Stomach smooth muscle (tissue), 2 donors: ENCODE measurements around the gene CHN1.

Experiments used
- H3K27ac ChIP-seq: one replicate; pipeline ENCODE4 v1.7.0; 2013; ENCODE audit warnings: mild to moderate bottlenecking, low read length, inconsistent platforms
- H3K27me3 ChIP-seq, 2 donors: one replicate each; pipeline ENCODE4 v1.7.0; 2013; ENCODE audit warnings: low read length in 2 of 2; ENCODE audit not compliant: insufficient read depth in 2 of 2, control insufficient read depth in 1 of 2
- H3K36me3 ChIP-seq, 2 donors: one replicate each; pipeline ENCODE4 v1.7.0; 2013; ENCODE audit warnings: low read length in 2 of 2; ENCODE audit not compliant: control insufficient read depth in 2 of 2, insufficient read depth in 2 of 2
- H3K4me1 ChIP-seq: one replicate; pipeline ENCODE4 v1.7.0; 2013; ENCODE audit warnings: low read length; ENCODE audit not compliant: control insufficient read depth, insufficient read depth
- H3K4me3 ChIP-seq, 2 donors: one replicate each; pipeline ENCODE4 v1.7.0; 2013; ENCODE audit warnings: low read length in 2 of 2
- H3K9ac ChIP-seq, 2 donors: one replicate each; pipeline ENCODE4 v1.7.0; 2013; ENCODE audit warnings: low read length in 2 of 2, mild to moderate bottlenecking in 1 of 2
- H3K9me3 ChIP-seq, 2 donors: one replicate each; pipeline ENCODE4 v1.7.0; 2013; ENCODE audit warnings: low read length in 2 of 2; ENCODE audit not compliant: control insufficient read depth in 2 of 2
- donor health status: healthy.
- donor health status: Pancreatic carcinoma.

Gene CHN1

DNA sequence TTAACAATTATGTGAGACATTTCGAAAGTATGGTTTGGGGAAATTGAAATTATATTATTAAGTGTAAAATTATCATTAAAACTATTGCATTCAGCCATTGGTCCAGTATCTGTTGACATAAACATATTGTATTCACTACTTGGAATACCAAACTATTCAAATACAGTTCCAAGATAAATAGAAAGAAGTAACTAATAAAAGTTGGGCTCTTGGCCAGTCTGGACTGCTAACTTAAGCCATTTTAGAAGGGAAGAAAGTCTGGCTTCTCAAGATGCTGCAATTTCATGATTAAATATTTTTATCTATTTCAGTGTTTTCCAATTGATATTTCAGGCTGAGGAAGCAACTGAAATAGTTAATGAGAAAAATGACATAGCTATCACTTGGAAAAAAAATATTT is 131.1 kb downstream of the CHN1 start:
- Histone ChIP-seq H3K27me3 (no peaks in the 10 kb centered on the region), H3K27ac (no peak overlapping the region), H3K4me1 (peaks cover 3% of the 10 kb centered on the region), H3K9me3 (no peaks in the 10 kb centered on the region), H3K36me3 (no peaks in the 10 kb centered on the region), H3K9ac (no peak overlapping the region), H3K4me3 (no peak overlapping the region)

DNA sequence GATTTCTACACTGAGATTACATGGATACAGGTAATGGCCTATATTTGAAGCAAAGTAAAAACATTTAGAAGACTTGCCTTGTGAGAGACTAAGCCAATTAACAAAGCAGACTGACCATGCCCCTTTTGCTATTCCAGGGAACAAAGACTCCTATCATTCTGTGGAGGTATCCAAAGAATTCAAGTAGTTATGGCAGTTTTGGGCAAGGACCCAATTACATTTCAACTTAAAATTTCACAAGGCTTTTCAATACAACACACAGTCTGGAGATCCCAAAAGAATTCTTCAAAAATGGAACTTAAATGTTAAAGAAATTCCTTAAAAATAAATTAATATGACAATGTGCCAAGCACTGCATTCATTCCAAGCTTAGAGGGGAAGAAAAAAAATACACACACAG is 131.7 kb downstream of the CHN1 start:
- Histone ChIP-seq H3K4me3 (no peak overlapping the region), H3K4me1 (no peaks in the 10 kb centered on the region), H3K9me3 (no peaks in the 10 kb centered on the region), H3K36me3 (no peaks in the 10 kb centered on the region), H3K9ac (no peak overlapping the region), H3K27ac (no peak overlapping the region), H3K27me3 (no peaks in the 10 kb centered on the region)

DNA sequence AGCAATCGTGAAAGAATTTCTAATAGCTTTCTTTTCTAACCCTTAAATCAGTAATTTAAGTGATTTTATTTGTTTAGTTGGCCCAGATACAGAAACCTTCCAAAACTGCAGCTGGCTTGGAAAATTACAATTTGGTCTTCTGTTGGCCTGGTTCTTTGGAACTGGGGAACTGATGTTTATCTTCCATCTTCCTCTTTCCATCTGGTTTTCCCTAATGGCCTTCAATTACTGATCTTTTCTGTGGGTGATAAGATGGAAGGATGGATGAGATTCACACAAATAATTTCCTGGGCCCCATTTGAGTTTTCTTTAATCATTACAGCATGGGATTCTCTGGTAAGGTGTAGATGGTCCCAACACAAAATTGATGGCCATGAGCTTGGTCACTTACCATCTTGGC is 134.4 kb downstream of the CHN1 start:
- Histone ChIP-seq H3K9me3 (no peaks in the 10 kb centered on the region), H3K9ac (no peak overlapping the region), H3K4me1 (no peaks in the 10 kb centered on the region), H3K27ac (no peak overlapping the region), H3K36me3 (no peaks in the 10 kb centered on the region), H3K4me3 (no peak overlapping the region), H3K27me3 (no peaks in the 10 kb centered on the region)

DNA sequence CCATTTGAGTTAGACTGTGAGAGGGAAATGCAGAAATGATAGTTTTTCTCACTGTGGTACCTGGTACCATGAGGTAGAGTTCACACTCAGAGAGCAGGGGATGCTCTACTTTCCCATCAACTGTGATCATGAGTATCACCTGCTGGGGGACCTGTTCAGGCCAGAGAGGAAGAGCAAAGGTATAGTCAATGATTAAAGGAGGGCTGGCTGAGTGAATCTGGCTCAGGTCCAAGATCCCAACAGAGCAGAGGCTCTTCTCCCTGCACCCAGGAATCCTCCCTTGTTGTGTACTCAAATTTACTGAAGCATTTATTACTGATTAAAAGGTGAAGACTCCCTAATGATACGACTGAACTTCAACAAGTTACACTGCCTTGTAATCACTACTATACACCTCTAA is 136.3 kb downstream of the CHN1 start:
- Histone ChIP-seq H3K4me3 (no peak overlapping the region), H3K4me1 (no peaks in the 10 kb centered on the region), H3K9me3 (no peaks in the 10 kb centered on the region), H3K27me3 (no peaks in the 10 kb centered on the region), H3K9ac (no peak overlapping the region), H3K36me3 (no peaks in the 10 kb centered on the region), H3K27ac (no peak overlapping the region)

DNA sequence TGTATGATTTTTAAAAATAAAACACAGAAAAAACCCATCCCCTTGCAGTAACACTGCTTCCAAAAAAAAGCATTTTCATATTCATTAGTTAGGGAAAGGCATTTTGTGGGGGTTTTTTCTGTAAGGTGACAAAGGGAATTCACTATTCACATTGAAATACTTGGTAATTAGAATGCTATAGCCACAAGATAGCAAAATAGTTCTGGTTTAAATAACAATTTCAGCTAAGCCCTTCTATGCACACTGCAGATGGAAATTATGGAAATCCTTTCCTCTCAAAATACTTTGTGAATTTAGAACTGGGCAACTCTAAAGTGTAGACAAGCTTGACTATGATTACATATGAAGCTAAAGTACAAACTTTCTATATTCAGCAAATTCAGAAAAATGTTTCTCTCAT is 138.8 kb downstream of the CHN1 start:
- Histone ChIP-seq H3K9me3 (no peaks in the 10 kb centered on the region), H3K4me1 (no peaks in the 10 kb centered on the region), H3K27ac (no peak overlapping the region), H3K9ac (no peak overlapping the region), H3K36me3 (no peaks in the 10 kb centered on the region), H3K27me3 (no peaks in the 10 kb centered on the region), H3K4me3 (no peak overlapping the region)

DNA sequence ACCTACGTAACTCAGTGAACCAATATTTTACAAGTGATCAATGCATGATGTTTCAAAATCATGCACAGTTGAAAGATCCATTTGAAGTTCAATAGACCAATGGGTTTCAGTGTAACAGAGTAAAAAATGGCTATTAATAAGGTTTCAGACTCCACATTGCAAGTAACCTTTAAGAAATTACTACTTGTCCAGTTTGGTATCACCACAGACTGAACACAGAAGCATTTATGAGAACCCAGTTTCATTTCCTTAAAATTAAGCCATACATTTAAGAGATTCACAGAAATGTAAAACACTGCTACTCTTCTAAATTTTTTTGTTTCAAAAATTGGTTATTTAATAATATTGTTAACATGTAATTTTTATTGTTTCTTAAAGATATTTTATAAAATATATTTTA is 142.0 kb downstream of the CHN1 start:
- Histone ChIP-seq H3K27me3 (no peaks in the 10 kb centered on the region), H3K9me3 (no peaks in the 10 kb centered on the region), H3K4me3 (no peak overlapping the region), H3K27ac (no peak overlapping the region), H3K4me1 (no peaks in the 10 kb centered on the region), H3K9ac (no peak overlapping the region), H3K36me3 (no peaks in the 10 kb centered on the region)

DNA sequence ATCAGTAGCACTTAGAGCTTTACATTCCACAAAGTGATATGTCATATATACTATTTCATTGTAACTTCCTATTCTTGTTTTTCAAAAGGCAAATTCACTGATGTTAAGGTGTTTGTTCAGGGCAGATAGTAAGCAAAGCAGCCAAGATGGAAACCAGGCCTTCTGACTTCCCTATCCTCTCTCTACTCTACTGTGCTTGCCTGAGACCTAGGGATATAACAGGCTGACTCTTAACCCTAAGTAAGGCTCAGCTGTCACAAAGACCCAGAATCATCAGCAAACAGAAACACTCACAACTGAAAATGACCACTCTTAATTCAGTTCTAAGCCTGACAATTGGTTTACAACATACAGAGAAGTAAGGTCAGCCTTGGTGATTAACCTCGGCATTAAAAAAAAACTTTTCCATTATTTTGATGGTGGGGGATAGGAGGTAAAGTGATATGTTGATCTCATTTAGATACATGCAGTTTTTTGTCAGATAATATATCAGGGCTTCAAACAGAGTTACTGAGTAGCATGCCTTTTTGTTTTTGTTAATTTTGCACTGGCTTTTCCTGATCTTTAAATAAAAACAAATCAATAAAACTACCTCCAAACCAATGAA is 145.5 kb downstream of the CHN1 start:
- Histone ChIP-seq H3K9ac (no peak overlapping the region), H3K36me3 (no peaks in the 10 kb centered on the region), H3K4me3 (no peak overlapping the region), H3K27ac (no peak overlapping the region), H3K27me3 (no peaks in the 10 kb centered on the region), H3K4me1 (no peaks in the 10 kb centered on the region), H3K9me3 (no peaks in the 10 kb centered on the region)

DNA sequence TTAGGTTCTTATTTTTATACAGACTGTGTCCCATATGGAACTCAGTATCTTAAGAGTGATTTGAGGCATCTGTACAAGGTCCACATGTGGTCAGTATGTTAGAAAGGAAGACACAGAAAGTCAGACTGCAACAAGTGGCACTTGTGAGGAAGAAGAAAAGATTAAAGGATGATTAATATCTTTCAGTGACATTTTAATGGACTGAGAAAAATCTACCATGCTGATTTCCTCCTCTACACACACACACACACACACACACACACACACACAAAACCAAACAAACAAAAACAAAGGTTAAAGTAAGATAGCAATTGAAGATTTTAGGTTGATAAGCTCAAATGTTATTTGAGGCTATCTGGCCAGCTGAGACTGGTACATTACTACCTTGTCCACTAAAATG is 146.4 kb downstream of the CHN1 start:
- Histone ChIP-seq H3K4me1 (no peaks in the 10 kb centered on the region), H3K27ac (no peak overlapping the region), H3K9me3 (no peaks in the 10 kb centered on the region), H3K27me3 (no peaks in the 10 kb centered on the region), H3K36me3 (no peaks in the 10 kb centered on the region), H3K4me3 (no peak overlapping the region), H3K9ac (no peak overlapping the region)

DNA sequence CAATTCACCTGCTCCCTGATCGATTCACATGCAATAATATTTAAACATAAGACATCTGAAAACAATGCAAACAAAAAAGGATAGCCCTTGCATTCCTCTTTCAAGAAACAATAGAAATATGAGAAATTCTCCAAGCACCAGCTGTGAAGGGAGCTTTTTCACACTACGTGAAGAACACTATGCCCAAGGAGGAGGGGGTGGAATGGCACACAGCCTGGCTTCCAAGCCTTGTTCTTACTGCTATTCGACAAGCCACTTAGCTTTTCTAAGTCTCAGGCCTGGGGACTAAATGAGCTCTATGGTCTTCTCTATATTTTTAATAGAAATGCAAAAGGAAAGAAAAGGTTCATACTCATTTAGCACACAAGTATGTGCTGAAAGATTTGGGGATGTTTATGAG is 148.7 kb downstream of the CHN1 start:
- Histone ChIP-seq H3K27me3 (no peaks in the 10 kb centered on the region), H3K9ac (no peak overlapping the region), H3K9me3 (no peaks in the 10 kb centered on the region), H3K36me3 (no peaks in the 10 kb centered on the region), H3K27ac (no peak overlapping the region), H3K4me3 (no peak overlapping the region), H3K4me1 (no peaks in the 10 kb centered on the region)

DNA sequence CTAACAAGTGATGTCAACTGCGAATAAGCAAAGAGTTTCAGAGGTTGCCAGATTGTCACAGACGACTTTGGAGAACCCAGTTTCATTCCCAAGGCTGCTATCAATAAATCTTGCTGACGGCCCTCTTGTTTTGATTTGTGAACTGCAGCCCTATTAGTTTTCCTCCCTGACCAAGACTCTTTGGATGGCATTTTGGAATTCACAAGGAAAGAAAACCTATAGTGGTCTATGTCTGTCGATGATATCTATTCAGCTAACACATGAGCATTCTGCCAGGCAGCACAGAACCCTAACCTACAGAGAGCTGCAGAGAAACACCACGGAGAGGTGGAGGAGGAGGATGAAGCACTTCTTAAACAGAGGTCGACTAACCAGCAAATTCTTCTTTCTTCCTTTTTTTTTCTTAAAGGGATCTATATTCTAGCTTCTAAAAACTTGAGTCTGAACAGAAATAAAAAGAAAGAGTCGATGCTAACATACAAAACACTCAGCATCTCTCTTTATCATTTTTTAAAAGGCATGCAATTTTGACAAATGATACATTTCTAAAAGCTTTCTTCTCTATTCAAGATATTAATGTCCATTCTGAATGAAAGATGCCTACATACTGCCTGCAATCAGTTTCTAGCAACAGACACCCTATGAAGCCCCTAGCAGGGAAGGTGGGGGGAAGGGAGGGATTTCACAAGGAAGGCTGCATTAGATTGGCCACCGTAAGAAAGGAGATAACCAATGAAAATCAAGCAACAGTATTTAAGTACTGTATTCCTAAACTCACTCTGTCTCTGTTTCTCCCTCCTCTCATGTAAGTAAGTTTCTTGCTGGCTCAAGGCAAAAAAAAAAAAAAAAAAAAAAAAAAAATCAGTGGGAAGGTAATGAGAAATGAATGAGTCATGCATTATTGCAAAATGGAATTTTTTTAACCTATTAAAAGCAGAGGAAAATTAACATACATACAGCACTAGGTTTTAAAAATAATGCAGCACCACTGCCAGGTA is 157.9 kb downstream of the CHN1 start:
- Histone ChIP-seq H3K4me1 (no peaks in the 10 kb centered on the region), H3K27me3 (no peaks in the 10 kb centered on the region), H3K4me3 (peak overlapping the region; percentile 64 to 70), H3K9ac (peak overlapping the region; percentile 37 to 59), H3K27ac (no peak overlapping the region), H3K36me3 (no peaks in the 10 kb centered on the region), H3K9me3 (no peaks in the 10 kb centered on the region)

- Histone ChIP-seq H3K4me1 (no peaks in the 10 kb centered on the region), H3K9ac (no peak overlapping the region), H3K4me3 (peak overlapping the region; percentile 4 to 46), H3K27me3 (no peaks in the 10 kb centered on the region), H3K27ac (no peak overlapping the region), H3K9me3 (no peaks in the 10 kb centered on the region), H3K36me3 (no peaks in the 10 kb centered on the region)
These were observed 159.0 kb downstream of the CHN1 start for GRCh38 chr2:174846218-174846617.
